Measurements from ENCODE around the gene CCDC7. TPM values are rescaled to one million over a fixed set of nuclear protein-coding genes. Genes with fewer than 3 reads are reported as not detected.

The CCDC7 gene
- total RNA-seq, 1 experiment from 2014 or later = 6.9 TPM

DNA sequence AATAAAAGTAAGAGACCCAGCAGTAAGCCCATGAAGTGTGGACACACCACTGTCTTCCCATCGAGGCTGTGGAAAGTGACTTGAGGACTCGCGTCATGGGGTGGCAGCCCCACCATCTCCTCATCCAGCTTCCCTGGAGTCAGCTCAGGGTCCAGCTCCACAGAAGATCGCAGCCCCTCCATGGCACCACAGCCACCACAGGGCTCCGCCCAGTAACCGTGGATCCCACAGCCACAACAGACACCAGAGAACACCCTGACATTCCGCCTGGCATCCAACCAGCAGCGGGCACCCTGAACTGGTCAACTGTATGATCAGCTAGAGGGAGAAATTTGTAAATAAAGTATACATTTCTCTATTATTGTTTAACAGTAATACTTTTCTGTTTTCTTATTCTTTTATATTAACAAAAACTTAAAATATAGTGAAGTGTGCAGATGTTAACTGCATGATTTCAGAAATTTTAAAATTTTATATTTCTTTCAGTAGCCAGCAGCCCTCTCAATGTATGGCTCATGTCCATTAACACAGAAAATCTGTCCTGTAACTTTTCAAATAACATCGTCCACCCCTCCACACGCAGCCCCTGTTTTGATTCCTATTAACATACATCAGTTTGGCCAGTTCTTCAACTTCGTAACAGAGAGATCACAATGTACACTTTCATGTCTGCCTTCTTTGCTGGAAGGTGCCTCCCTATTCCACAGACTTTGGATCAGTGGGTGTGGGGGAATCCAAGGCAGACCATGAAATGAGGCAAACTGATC, 442.4 kb downstream of the CCDC7 start:
- no peak overlapping the region for H3K4me2 ChIP-seq
- CTCF ChIA-PET = no interaction called here
- H3K9me3 ChIP-seq (ENCODE audit: insufficient read depth, low read depth) = no peaks in the 10 kb centered on the region
- H3K36me3 ChIP-seq (ENCODE audit: low read depth) = no peaks in the 10 kb centered on the region
- no peak for DNase-seq
- no peak for TF ChIP-seq EZH2 (IDR thresholded peaks at IDR 0.05; ENCODE audit: low read depth)
- TF ChIP-seq, protein P1, sequence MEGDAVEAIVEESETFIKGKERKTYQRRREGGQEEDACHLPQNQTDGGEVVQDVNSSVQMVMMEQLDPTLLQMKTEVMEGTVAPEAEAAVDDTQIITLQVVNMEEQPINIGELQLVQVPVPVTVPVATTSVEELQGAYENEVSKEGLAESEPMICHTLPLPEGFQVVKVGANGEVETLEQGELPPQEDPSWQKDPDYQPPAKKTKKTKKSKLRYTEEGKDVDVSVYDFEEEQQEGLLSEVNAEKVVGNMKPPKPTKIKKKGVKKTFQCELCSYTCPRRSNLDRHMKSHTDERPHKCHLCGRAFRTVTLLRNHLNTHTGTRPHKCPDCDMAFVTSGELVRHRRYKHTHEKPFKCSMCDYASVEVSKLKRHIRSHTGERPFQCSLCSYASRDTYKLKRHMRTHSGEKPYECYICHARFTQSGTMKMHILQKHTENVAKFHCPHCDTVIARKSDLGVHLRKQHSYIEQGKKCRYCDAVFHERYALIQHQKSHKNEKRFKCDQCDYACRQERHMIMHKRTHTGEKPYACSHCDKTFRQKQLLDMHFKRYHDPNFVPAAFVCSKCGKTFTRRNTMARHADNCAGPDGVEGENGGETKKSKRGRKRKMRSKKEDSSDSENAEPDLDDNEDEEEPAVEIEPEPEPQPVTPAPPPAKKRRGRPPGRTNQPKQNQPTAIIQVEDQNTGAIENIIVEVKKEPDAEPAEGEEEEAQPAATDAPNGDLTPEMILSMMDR (conservative IDR thresholded peaks at IDR 0.05) = no peak
- no peaks in the 10 kb centered on the region for H3K79me2 ChIP-seq (ENCODE audit: low read depth)
- no peaks in the 10 kb centered on the region for H4K20me1 ChIP-seq (ENCODE audit: insufficient read depth)
- H2AFZ ChIP-seq = no peak overlapping the region
- BruUV-seq (replicated peaks) = no TSS peak
- no peaks in the 10 kb centered on the region; the same call in 1 of the 2 replicates for H3F3A ChIP-seq (ENCODE audit: insufficient read depth, low read depth)
- intact Hi-C loops (cut with micrococcal nuclease; ENCODE audit: unreplicated experiment) = no loop called here
- POLR2A ChIA-PET (ENCODE audit: unreplicated experiment) = no interaction called here
- no peak overlapping the region for H3K4me3 ChIP-seq
- H3K27ac ChIP-seq = no peak overlapping the region
- no peaks in the 10 kb centered on the region for H3K9me2 ChIP-seq (ENCODE audit: insufficient read depth)
- no peaks in the 10 kb centered on the region for H3K27me3 ChIP-seq (ENCODE audit: insufficient read depth, low read depth)
- H3K4me1 ChIP-seq (replicated peaks; ENCODE audit: insufficient read depth) = no peaks in the 10 kb centered on the region

DNA sequence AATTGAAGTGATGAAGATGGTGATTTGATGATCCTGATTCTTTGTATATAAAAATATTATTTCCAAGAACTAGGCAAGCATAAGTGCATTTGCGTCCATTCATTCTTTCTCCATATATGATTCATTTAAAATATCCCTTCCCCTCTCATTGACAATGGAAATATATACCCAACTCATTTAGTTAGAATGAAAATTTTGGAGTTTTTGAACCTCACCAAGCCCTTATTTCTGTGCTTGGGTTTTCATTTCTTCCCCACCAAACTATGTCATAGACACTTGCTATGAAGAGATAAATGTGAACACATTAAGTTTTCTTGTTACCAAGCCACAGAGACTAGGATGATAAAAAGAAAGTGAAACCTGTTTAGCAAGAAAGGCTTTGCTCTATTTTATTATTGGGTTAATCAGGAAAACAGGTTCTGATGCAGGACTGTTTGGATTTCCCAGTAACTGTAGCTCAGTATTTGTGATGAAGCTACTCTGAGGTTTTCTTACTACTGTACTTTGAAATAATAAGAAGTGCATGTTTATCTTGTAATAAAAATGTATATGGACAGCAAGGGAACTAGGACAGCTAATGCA, 443.8 kb downstream of the CCDC7 start:
- no TSS peak for BruUV-seq (replicated peaks)

DNA sequence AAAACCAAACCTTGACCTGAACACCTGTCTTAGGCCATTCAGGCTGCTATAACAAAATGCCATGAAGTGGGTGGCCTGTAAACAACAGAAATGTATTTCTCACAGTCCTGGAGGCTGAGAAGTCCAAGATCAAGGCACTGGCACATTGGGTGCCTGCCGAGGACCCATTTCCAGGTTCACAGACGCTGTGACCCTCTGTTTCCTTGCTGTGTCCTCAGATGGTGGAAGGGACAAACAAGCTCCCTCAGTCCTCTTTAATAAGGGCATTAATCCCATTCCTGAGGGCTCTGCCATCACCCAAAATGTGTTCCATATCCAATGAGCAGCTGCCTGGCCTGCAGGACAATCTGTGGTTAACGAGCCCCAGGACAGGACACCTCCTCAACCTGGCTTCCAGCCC, 444.5 kb downstream of the CCDC7 start:
- intact Hi-C loops (cut with micrococcal nuclease; ENCODE audit: unreplicated experiment) = no loop called here
- POLR2A ChIA-PET (ENCODE audit: unreplicated experiment) = no interaction called here

More for the DNA sequence above, 443.8 kb downstream of the CCDC7 start:
- no peak for DNase-seq
- Histone ChIP-seq H3K4me3 (no peak overlapping the region), H3K36me3 (ENCODE audit: low read depth) (no peaks in the 10 kb centered on the region), H2AFZ (no peak overlapping the region), H3F3A (ENCODE audit: insufficient read depth, low read depth) (no peaks in the 10 kb centered on the region; the same call in 1 of the 2 replicates), H4K20me1 (ENCODE audit: insufficient read depth) (no peaks in the 10 kb centered on the region), H3K9me2 (ENCODE audit: insufficient read depth) (no peaks in the 10 kb centered on the region), H3K4me2 (no peak overlapping the region), H3K4me1 (replicated peaks; ENCODE audit: insufficient read depth) (no peaks in the 10 kb centered on the region), H3K27ac (no peak overlapping the region), H3K79me2 (ENCODE audit: low read depth) (no peaks in the 10 kb centered on the region), H3K27me3 (ENCODE audit: insufficient read depth, low read depth) (no peaks in the 10 kb centered on the region), H3K9me3 (ENCODE audit: insufficient read depth, low read depth) (no peaks in the 10 kb centered on the region)
- CTCF ChIA-PET = no interaction called here
- POLR2A ChIA-PET (ENCODE audit: unreplicated experiment) = no interaction called here
- intact Hi-C loops (cut with micrococcal nuclease; ENCODE audit: unreplicated experiment) = no loop called here
- TF ChIP-seq, protein P1 (conservative IDR thresholded peaks at IDR 0.05) = no peak
- no peak for TF ChIP-seq EZH2 (IDR thresholded peaks at IDR 0.05; ENCODE audit: low read depth)

More for the DNA sequence above, 444.5 kb downstream of the CCDC7 start:
- Histone ChIP-seq H3K4me2 (no peak overlapping the region), H4K20me1 (ENCODE audit: insufficient read depth) (no peaks in the 10 kb centered on the region), H3K27me3 (ENCODE audit: insufficient read depth, low read depth) (no peaks in the 10 kb centered on the region), H3K9me2 (ENCODE audit: insufficient read depth) (no peaks in the 10 kb centered on the region), H3K79me2 (ENCODE audit: low read depth) (no peaks in the 10 kb centered on the region), H3K36me3 (ENCODE audit: low read depth) (no peaks in the 10 kb centered on the region), H3F3A (ENCODE audit: insufficient read depth, low read depth) (no peaks in the 10 kb centered on the region; the same call in 1 of the 2 replicates), H3K9me3 (ENCODE audit: insufficient read depth, low read depth) (no peaks in the 10 kb centered on the region), H3K27ac (no peak overlapping the region), H2AFZ (no peak overlapping the region), H3K4me3 (no peak overlapping the region), H3K4me1 (replicated peaks; ENCODE audit: insufficient read depth) (no peaks in the 10 kb centered on the region)
- CTCF ChIA-PET = no interaction called here
- no TSS peak for BruUV-seq (replicated peaks)
- no peak for TF ChIP-seq EZH2 (IDR thresholded peaks at IDR 0.05; ENCODE audit: low read depth)
- TF ChIP-seq, protein P1 (conservative IDR thresholded peaks at IDR 0.05) = no peak
- no peak for DNase-seq
